Measurements from ENCODE around the gene FOXI3. TPM values are rescaled to one million over a fixed set of nuclear protein-coding genes. Genes with fewer than 3 reads are reported as not detected.

FOXI3 gene
- total RNA-seq, 1 experiment from 2014 or later: not detected

GRCh38 chr2:88398180-88398579 is 54.3 kb downstream of the FOXI3 start:
- no peak for DNase-seq
- H3K4me3 ChIP-seq: no peak overlapping the region
- H3K9me3 ChIP-seq (replicated peaks): no peaks in the 10 kb centered on the region
- H3K36me3 ChIP-seq: no peaks in the 10 kb centered on the region
- no peaks in the 10 kb centered on the region for H3K4me1 ChIP-seq
- H3K27ac ChIP-seq: no peak overlapping the region
- H3K27me3 ChIP-seq: no peaks in the 10 kb centered on the region; the same call in 1 of the 2 replicates

Other genes starting within 250 kb of the FOXI3 start
- gene EIF2AK3, start 174.8 kb upstream of the FOXI3 start, total RNA-seq (2014; rRNA removed; shearing (Covaris generic)): 20.8 and 26.3 TPM in 2 replicates
- 15.6 and 18.3 TPM in 2 replicates for gene RPIA, start 239.0 kb upstream of the FOXI3 start, total RNA-seq (2014; rRNA removed; shearing (Covaris generic))